ENCODE results near the gene RAB11FIP4. TPM values are rescaled to one million over a fixed set of nuclear protein-coding genes. Genes with fewer than 3 reads are reported as not detected.

Gene RAB11FIP4
- total and polyA plus RNA-seq, 2 donors (not counting 3 experiments of a cell fraction or from before 2014, with no cell fraction given), result 0.08 to 0.38 TPM

- no peak overlapping the region for H3K4me3 ChIP-seq (replicated peaks in 1 of 3; ENCODE audit: insufficient read depth in 1 of 3, low read depth in 1 of 3, low read length in 3 of 3)
- no peaks in the 10 kb centered on the region for H3K9me3 ChIP-seq (replicated peaks; ENCODE audit: control insufficient read depth, insufficient read depth, low read length)
- no peak overlapping the region for H3K9ac ChIP-seq (replicated peaks; ENCODE audit: extremely low read depth, insufficient read depth, low read length)
- POLR2A ChIA-PET, result no interaction called here
- H3K4me1 ChIP-seq (ENCODE audit: control insufficient read depth, extremely low read depth, insufficient read depth, low read length), result no peaks in the 10 kb centered on the region
- FAIRE-seq (no peak), DNase-seq (ENCODE audit: low read depth, low spot score) (no peak)
- H2AFZ ChIP-seq (ENCODE audit: low read depth, low read length), result no peak overlapping the region
- no peaks in the 10 kb centered on the region for H3K36me3 ChIP-seq (ENCODE audit: control insufficient read depth in 2 of 2, extremely low read depth in 1 of 2, insufficient read depth in 2 of 2, low read length in 2 of 2)
- TF ChIP-seq EZH2 (IDR thresholded peaks at IDR 0.05; ENCODE audit: borderline replicate concordance, low read depth, low read length, severe bottlenecking) (no peak), JUN (IDR thresholded peaks at IDR 0.05; ENCODE audit: borderline replicate concordance, insufficient read depth, insufficient read length, low read depth) (no peak), FOS (IDR thresholded peaks at IDR 0.05; ENCODE audit: borderline replicate concordance, insufficient read depth, low read length) (no peak), MYC (IDR thresholded peaks at IDR 0.05; ENCODE audit: low read depth, low read length) (no peak), POLR2A (IDR thresholded peaks at IDR 0.05; ENCODE audit: low read depth, low read length) (no peak), GATA2 (IDR thresholded peaks at IDR 0.05; ENCODE audit: insufficient read depth, insufficient read length, low read depth, low read length) (no peak)
- CTCF ChIA-PET, result no interaction called here
- H3K9me1 ChIP-seq (replicated peaks; ENCODE audit: control insufficient read depth, extremely low read depth, insufficient read depth, low read length), result no peaks in the 10 kb centered on the region
- intact Hi-C loops (cut with micrococcal nuclease), result no loop called here
- peaks cover 10 to 18% of the 10 kb centered on the region in 2 experiments for H3K27me3 ChIP-seq (ENCODE audit: control insufficient read depth in 2 of 2, insufficient read depth in 2 of 2, low read length in 2 of 2)
- H3K27ac ChIP-seq (ENCODE audit: insufficient read depth, low read depth, low read length), result no peak overlapping the region
- dilution Hi-C loops (cut with MboI; ENCODE audit: extremely low pct_ligation_motif_present, low sequenced_read_pairs), result no loop called here
- no peaks in the 10 kb centered on the region for H4K20me1 ChIP-seq (replicated peaks; ENCODE audit: control insufficient read depth, extremely low read depth, insufficient read depth, low read length)
- BruUV-seq (replicated peaks), result no TSS peak
- no peaks in the 10 kb centered on the region for H3K79me2 ChIP-seq (ENCODE audit: control insufficient read depth, insufficient read depth, low read length)
- no peak overlapping the region for H3K4me2 ChIP-seq (ENCODE audit: insufficient read depth, low read length)
Measured at GRCh38 chr17:31480067-31480466, 88.6 kb downstream of the RAB11FIP4 start.

GRCh38 chr17:31480904-31481782 lies 89.7 kb downstream of the RAB11FIP4 start:
- H3K27me3 ChIP-seq (ENCODE audit: control insufficient read depth in 2 of 2, insufficient read depth in 2 of 2, low read length in 2 of 2), result peaks cover 10 to 21% of the 10 kb centered on the region in 2 experiments
- ChIA-PET POLR2A (no interaction called here), CTCF (interaction anchor here (1.2 kb wide), 1 partner anchor 27 kb away, joined by 3 read pairs; no protein-coding TSS in a partner anchor)

More at GRCh38 chr17:31480904-31481782, 89.7 kb downstream of the RAB11FIP4 start:
- dilution Hi-C loops (cut with MboI; ENCODE audit: extremely low pct_ligation_motif_present, low sequenced_read_pairs), result no loop called here
- H4K20me1 ChIP-seq (replicated peaks; ENCODE audit: control insufficient read depth, extremely low read depth, insufficient read depth, low read length), result no peaks in the 10 kb centered on the region
- H3K9me3 ChIP-seq (replicated peaks; ENCODE audit: control insufficient read depth, insufficient read depth, low read length), result no peaks in the 10 kb centered on the region
- H3K9me1 ChIP-seq (replicated peaks; ENCODE audit: control insufficient read depth, extremely low read depth, insufficient read depth, low read length), result no peaks in the 10 kb centered on the region
- no TSS peak for BruUV-seq (replicated peaks)
- H3K27ac ChIP-seq (ENCODE audit: insufficient read depth, low read depth, low read length), result no peak overlapping the region
- H3K36me3 ChIP-seq (ENCODE audit: control insufficient read depth in 2 of 2, extremely low read depth in 1 of 2, insufficient read depth in 2 of 2, low read length in 2 of 2), result no peaks in the 10 kb centered on the region
- H3K9ac ChIP-seq (replicated peaks; ENCODE audit: extremely low read depth, insufficient read depth, low read length), result no peak overlapping the region
- FAIRE-seq (no peak), DNase-seq (ENCODE audit: low read depth, low spot score) (no peak)
- no peak for TF ChIP-seq MYC (IDR thresholded peaks at IDR 0.05; ENCODE audit: low read depth, low read length)
- TF ChIP-seq POLR2A (IDR thresholded peaks at IDR 0.05; ENCODE audit: low read depth, low read length), result no peak
- TF ChIP-seq, protein P1, sequence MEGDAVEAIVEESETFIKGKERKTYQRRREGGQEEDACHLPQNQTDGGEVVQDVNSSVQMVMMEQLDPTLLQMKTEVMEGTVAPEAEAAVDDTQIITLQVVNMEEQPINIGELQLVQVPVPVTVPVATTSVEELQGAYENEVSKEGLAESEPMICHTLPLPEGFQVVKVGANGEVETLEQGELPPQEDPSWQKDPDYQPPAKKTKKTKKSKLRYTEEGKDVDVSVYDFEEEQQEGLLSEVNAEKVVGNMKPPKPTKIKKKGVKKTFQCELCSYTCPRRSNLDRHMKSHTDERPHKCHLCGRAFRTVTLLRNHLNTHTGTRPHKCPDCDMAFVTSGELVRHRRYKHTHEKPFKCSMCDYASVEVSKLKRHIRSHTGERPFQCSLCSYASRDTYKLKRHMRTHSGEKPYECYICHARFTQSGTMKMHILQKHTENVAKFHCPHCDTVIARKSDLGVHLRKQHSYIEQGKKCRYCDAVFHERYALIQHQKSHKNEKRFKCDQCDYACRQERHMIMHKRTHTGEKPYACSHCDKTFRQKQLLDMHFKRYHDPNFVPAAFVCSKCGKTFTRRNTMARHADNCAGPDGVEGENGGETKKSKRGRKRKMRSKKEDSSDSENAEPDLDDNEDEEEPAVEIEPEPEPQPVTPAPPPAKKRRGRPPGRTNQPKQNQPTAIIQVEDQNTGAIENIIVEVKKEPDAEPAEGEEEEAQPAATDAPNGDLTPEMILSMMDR (IDR thresholded peaks at IDR 0.05; ENCODE audit: extremely low read depth in 1 of 2, insufficient read depth in 1 of 2, low read depth in 1 of 2, low read length in 2 of 2), result no peak
- TF ChIP-seq JUN (IDR thresholded peaks at IDR 0.05; ENCODE audit: borderline replicate concordance, insufficient read depth, insufficient read length, low read depth), result no peak
- TF ChIP-seq FOS (IDR thresholded peaks at IDR 0.05; ENCODE audit: borderline replicate concordance, insufficient read depth, low read length), result no peak
- no peak for TF ChIP-seq MAX (IDR thresholded peaks at IDR 0.05; ENCODE audit: insufficient read depth, insufficient read length)
- no peak for TF ChIP-seq POLR2AphosphoS5 (IDR thresholded peaks at IDR 0.05; ENCODE audit: insufficient read depth, low read depth, low read length)
- no peak for TF ChIP-seq GATA2 (IDR thresholded peaks at IDR 0.05; ENCODE audit: insufficient read depth, insufficient read length, low read depth, low read length)
- no peak for TF ChIP-seq EZH2 (IDR thresholded peaks at IDR 0.05; ENCODE audit: borderline replicate concordance, low read depth, low read length, severe bottlenecking)
- H3K4me1 ChIP-seq (ENCODE audit: control insufficient read depth, extremely low read depth, insufficient read depth, low read length), result no peaks in the 10 kb centered on the region
- H3K4me3 ChIP-seq (replicated peaks in 1 of 3; ENCODE audit: insufficient read depth in 1 of 3, low read depth in 1 of 3, low read length in 3 of 3), result no peak overlapping the region
- intact Hi-C loops (cut with micrococcal nuclease), result no loop called here
- H2AFZ ChIP-seq (ENCODE audit: low read depth, low read length), result no peak overlapping the region
- H3K4me2 ChIP-seq (ENCODE audit: insufficient read depth, low read length), result no peak overlapping the region
- no peaks in the 10 kb centered on the region for H3K79me2 ChIP-seq (ENCODE audit: control insufficient read depth, insufficient read depth, low read length)
